Measurements from ENCODE around the gene VTA1.

DNA sequence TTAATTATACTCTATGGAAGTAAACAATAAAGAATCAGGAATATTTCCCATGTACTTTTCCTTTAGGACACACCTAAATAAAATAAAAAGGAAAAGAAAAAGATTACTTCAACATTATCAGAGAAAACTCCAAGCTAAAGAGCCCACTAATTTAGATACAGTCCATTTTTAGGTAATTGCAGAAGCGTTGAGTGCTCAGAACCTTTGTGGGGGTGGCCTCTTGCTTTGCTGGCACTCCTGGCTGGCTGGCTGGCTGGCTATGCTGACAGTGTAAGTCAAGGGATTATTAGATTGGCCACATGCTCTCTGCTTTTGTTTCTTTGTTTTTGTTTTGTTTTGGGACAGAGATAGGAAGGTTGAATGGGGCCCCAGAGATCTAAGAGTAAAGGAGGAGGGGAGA, 14.4 kb upstream of the VTA1 start, which contains the start of gene GJE1:
- TF ChIP-seq, protein P1, sequence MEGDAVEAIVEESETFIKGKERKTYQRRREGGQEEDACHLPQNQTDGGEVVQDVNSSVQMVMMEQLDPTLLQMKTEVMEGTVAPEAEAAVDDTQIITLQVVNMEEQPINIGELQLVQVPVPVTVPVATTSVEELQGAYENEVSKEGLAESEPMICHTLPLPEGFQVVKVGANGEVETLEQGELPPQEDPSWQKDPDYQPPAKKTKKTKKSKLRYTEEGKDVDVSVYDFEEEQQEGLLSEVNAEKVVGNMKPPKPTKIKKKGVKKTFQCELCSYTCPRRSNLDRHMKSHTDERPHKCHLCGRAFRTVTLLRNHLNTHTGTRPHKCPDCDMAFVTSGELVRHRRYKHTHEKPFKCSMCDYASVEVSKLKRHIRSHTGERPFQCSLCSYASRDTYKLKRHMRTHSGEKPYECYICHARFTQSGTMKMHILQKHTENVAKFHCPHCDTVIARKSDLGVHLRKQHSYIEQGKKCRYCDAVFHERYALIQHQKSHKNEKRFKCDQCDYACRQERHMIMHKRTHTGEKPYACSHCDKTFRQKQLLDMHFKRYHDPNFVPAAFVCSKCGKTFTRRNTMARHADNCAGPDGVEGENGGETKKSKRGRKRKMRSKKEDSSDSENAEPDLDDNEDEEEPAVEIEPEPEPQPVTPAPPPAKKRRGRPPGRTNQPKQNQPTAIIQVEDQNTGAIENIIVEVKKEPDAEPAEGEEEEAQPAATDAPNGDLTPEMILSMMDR (IDR thresholded peaks at IDR 0.05): no peak
- TF ChIP-seq RAD21 (IDR thresholded peaks at IDR 0.05; ENCODE audit: low read length) (no peak), EZH2phosphoT487 (IDR thresholded peaks at IDR 0.05; ENCODE audit: borderline replicate concordance, low read depth) (no peak), EP300 (IDR thresholded peaks at IDR 0.05; ENCODE audit: borderline replicate concordance in 1 of 2, low read depth in 1 of 2, low read length in 1 of 2) (no peak), YY1 (IDR thresholded peaks at IDR 0.05; ENCODE audit: low read depth) (no peak), CHD2 (IDR thresholded peaks at IDR 0.05; ENCODE audit: low read length, partially characterized antibody) (no peak), FOXM1 (IDR thresholded peaks at IDR 0.05; ENCODE audit: low read depth) (no peak)
- TF ChIP-seq, protein P2, sequence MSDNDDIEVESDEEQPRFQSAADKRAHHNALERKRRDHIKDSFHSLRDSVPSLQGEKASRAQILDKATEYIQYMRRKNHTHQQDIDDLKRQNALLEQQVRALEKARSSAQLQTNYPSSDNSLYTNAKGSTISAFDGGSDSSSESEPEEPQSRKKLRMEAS (IDR thresholded peaks at IDR 0.05; ENCODE audit: low read depth): no peak
- TF ChIP-seq, protein P3, sequence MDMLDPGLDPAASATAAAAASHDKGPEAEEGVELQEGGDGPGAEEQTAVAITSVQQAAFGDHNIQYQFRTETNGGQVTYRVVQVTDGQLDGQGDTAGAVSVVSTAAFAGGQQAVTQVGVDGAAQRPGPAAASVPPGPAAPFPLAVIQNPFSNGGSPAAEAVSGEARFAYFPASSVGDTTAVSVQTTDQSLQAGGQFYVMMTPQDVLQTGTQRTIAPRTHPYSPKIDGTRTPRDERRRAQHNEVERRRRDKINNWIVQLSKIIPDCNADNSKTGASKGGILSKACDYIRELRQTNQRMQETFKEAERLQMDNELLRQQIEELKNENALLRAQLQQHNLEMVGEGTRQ (IDR thresholded peaks at IDR 0.05; ENCODE audit: borderline replicate concordance, low read depth, low read length): no peak
- TF ChIP-seq, protein P4, sequence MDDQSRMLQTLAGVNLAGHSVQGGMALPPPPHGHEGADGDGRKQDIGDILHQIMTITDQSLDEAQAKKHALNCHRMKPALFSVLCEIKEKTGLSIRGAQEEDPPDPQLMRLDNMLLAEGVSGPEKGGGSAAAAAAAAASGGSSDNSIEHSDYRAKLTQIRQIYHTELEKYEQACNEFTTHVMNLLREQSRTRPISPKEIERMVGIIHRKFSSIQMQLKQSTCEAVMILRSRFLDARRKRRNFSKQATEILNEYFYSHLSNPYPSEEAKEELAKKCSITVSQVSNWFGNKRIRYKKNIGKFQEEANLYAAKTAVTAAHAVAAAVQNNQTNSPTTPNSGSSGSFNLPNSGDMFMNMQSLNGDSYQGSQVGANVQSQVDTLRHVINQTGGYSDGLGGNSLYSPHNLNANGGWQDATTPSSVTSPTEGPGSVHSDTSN (IDR thresholded peaks at IDR 0.05): no peak
